Measurements from ENCODE around the gene ADAP1.

The ADAP1 gene

GRCh38 chr7:853366-854117, 100.9 kb downstream of the ADAP1 start:
- no peak for DNase-seq

DNA sequence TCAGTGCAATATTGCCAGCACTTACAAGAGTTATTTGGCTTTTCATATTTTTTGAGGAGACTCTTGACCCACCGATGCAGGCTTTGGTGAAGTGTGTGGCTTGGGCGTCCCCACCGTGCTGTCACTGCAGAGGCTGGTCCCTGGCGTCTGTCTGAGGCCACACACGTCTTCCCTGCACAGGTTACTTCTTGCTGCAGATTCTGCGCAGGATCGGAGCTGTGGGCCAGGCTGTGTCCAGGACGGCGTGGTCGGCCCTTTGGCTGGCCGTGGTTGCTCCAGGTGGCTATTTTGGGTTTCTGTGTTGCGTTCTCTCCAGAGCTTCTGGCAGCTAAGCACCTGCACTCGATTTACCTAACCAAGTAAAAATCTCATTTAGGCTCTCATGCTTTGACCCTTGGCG, 103.3 kb downstream of the ADAP1 start:
- DNase-seq = no peak

GRCh38 chr7:849781-850180, 104.7 kb downstream of the ADAP1 start:
- DNase-seq = no peak

- DNase-seq = no peak
Measured at GRCh38 chr7:849145-849544, 105.3 kb downstream of the ADAP1 start.

Data from NCI-H1417 treated with DMSO at 0.1 percent for 48 hours (cell line).